H1 (cell line): ENCODE results near the gene ZNF75A. TPM values are rescaled to one million over a fixed set of nuclear protein-coding genes. Genes with fewer than 3 reads are reported as not detected.

ENCODE experiments used
- CTCF ChIA-PET: fragments of 300-600 bp; sonication (Branson Sonifier 250); formaldehyde crosslinking; loops from one replicate; lab custom pipeline; 2021; ENCODE audit not compliant: partially characterized antibody; lab: Charles Lee
- POLR2A ChIA-PET: fragments of 300-600 bp; sonication (Branson Sonifier 250); formaldehyde crosslinking; loops from one replicate; lab custom pipeline; 2021; ENCODE audit warnings: inconsistent platforms; ENCODE audit not compliant: partially characterized antibody; lab: Charles Lee
- DNase-seq, 2 experiments: peaks; one replicate each; pipeline versions ENCODE4 v3.0.0 to v3.0.0-alpha.2; 2010 to 2022; ENCODE audit warnings: low spot score in 2 of 2, low read depth in 1 of 2, mixed read lengths in 1 of 2
- FAIRE-seq: peaks from 2 replicates; lab custom pipeline; 2011; peaks lifted over from hg19 to GRCh38; lab: Jason Lieb, UNC
- H2AFZ ChIP-seq: 2 replicates; pipeline ENCODE4 v1.8.1; 2012; ENCODE audit warnings: low read length, inconsistent platforms
- H2AK5ac ChIP-seq: 2 replicates; pipeline ENCODE4 v1.6.1; 2013; ENCODE audit warnings: low read depth, low read length
- H2BK120ac ChIP-seq: replicated peaks from 2 replicates; pipeline ENCODE3; 2013; ENCODE audit warnings: low read depth, low read length, inconsistent platforms
- H2BK12ac ChIP-seq: 2 replicates; pipeline ENCODE4 v1.6.1; 2013; ENCODE audit warnings: low read depth, low read length
- H2BK15ac ChIP-seq: 2 replicates; pipeline ENCODE4 v1.6.1; 2013; ENCODE audit warnings: low read length
- H2BK20ac ChIP-seq: 2 replicates; pipeline ENCODE4 v1.6.1; 2013; ENCODE audit warnings: low read length
- H2BK5ac ChIP-seq: 2 replicates; pipeline ENCODE4 v1.6.1; 2013; ENCODE audit warnings: low read depth, low read length
- H3K14ac ChIP-seq: 2 replicates; pipeline ENCODE4 v1.6.1; 2013; ENCODE audit warnings: inconsistent platforms; ENCODE audit not compliant: insufficient read length
- H3K18ac ChIP-seq: 2 replicates; pipeline ENCODE4 v1.6.1; 2013; ENCODE audit warnings: low read length; ENCODE audit errors: extremely low read depth
- H3K23ac ChIP-seq: 2 replicates; pipeline ENCODE4 v1.6.1; 2013; ENCODE audit warnings: inconsistent platforms; ENCODE audit not compliant: insufficient read length
- H3K23me2 ChIP-seq: 2 replicates; pipeline ENCODE4 v1.6.1; 2013; ENCODE audit warnings: low read depth, low read length
- H3K27ac ChIP-seq: 2 replicates; pipeline ENCODE4 v1.6.1; 2011; ENCODE audit warnings: low read depth, low read length, inconsistent platforms
- H3K27me3 ChIP-seq, 4 experiments: replicated peaks in 1 of 4; 1 replicate in 1 of 4; 2 replicates in 3 of 4; pipeline versions ENCODE4 v1.6.1 to v1.8.1; 2011 to 2013; ENCODE audit warnings: low read length in 3 of 4, mild to moderate bottlenecking in 3 of 4, inconsistent platforms in 2 of 4, mixed read lengths in 2 of 4, moderate library complexity in 1 of 4; ENCODE audit not compliant: control insufficient read depth in 3 of 4, insufficient read depth in 3 of 4; ENCODE audit errors: extremely low read depth in 1 of 4
- H3K36me3 ChIP-seq, 4 experiments: 2 replicates each; pipeline versions ENCODE4 v1.6.1 to v1.8.1; 2011 to 2013; ENCODE audit warnings: mild to moderate bottlenecking in 4 of 4, low read length in 3 of 4, moderate library complexity in 2 of 4, control low read depth in 1 of 4, inconsistent platforms in 1 of 4; ENCODE audit not compliant: insufficient read depth in 4 of 4, control insufficient read depth in 2 of 4
- H3K4ac ChIP-seq: replicated peaks from 2 replicates; pipeline ENCODE3; 2013; ENCODE audit warnings: low read length, low read depth, mixed read lengths, inconsistent platforms; ENCODE audit not compliant: insufficient read length
- H3K4me1 ChIP-seq, 4 experiments: replicated peaks in 1 of 4; 1 replicate in 1 of 4; 2 replicates in 3 of 4; pipeline versions ENCODE4 v1.6.1 to v1.8.1; 2011 to 2013; ENCODE audit warnings: low read length in 3 of 4, inconsistent platforms in 2 of 4, mixed read lengths in 1 of 4; ENCODE audit not compliant: insufficient read depth in 4 of 4, control insufficient read depth in 3 of 4
- H3K4me2 ChIP-seq, 2 experiments: 2 replicates each; pipeline versions ENCODE4 v1.6.1 to v1.8.1; 2011 to 2013; ENCODE audit warnings: low read depth in 2 of 2, low read length in 2 of 2, control low read depth in 1 of 2, inconsistent platforms in 1 of 2, mild to moderate bottlenecking in 1 of 2; ENCODE audit not compliant: insufficient read depth in 1 of 2
- H3K4me3 ChIP-seq, 4 experiments: fragments of 200-600, 300-600 bp in 1 of 4; sonication (generic), shearing (Covaris generic), sonication (Bioruptor Twin) in 1 of 4; 2 replicates each; pipeline versions ENCODE4 v1.5.1 to v1.8.1; 2011 to 2016; ENCODE audit warnings: low read length in 4 of 4, low read depth in 3 of 4, control low read depth in 2 of 4, inconsistent platforms in 2 of 4, mild to moderate bottlenecking in 2 of 4, mixed read lengths in 1 of 4, moderate library complexity in 1 of 4; ENCODE audit not compliant: insufficient read depth in 2 of 4; ENCODE audit errors: extremely low read depth in 1 of 4
- H3K56ac ChIP-seq: replicated peaks from 2 replicates; pipeline ENCODE3; 2013; ENCODE audit warnings: low read depth, mild to moderate bottlenecking, mixed read lengths, low read length, inconsistent platforms; ENCODE audit not compliant: insufficient read length
- H3K79me1 ChIP-seq: 2 replicates; pipeline ENCODE4 v1.6.1; 2013; ENCODE audit warnings: low read depth, low read length, control low read depth
- H3K79me2 ChIP-seq, 2 experiments: 2 replicates each; pipeline versions ENCODE4 v1.6.1 to v1.8.1; 2012 to 2013; ENCODE audit warnings: low read length in 2 of 2, mild to moderate bottlenecking in 2 of 2, inconsistent platforms in 1 of 2; ENCODE audit not compliant: insufficient read depth in 2 of 2, control insufficient read depth in 1 of 2
- H3K9ac ChIP-seq, 4 experiments: replicated peaks in 1 of 4; 1 replicate in 1 of 4; 2 replicates in 3 of 4; pipeline versions ENCODE4 v1.6.1 to v1.8.1; 2011 to 2013; ENCODE audit warnings: low read depth in 3 of 4, low read length in 3 of 4, control low read depth in 2 of 4, mild to moderate bottlenecking in 2 of 4, moderate library complexity in 2 of 4, inconsistent platforms in 1 of 4; ENCODE audit errors: extremely low read depth in 1 of 4
- H3K9me3 ChIP-seq, 2 experiments: 2 replicates each; pipeline versions ENCODE4 v1.6.1 to v1.8.1; 2012 to 2013; ENCODE audit warnings: mild to moderate bottlenecking in 2 of 2, moderate library complexity in 2 of 2, control low read depth in 1 of 2, inconsistent platforms in 1 of 2, low read depth in 1 of 2, low read length in 1 of 2, mixed read lengths in 1 of 2; ENCODE audit not compliant: insufficient read depth in 2 of 2
- H4K20me1 ChIP-seq, 2 experiments: replicated peaks in 1 of 2; 2 replicates each; pipeline versions ENCODE3 to v1.8.1; 2011 to 2013; ENCODE audit warnings: inconsistent platforms in 2 of 2, low read length in 2 of 2, mild to moderate bottlenecking in 1 of 2; ENCODE audit not compliant: insufficient read depth in 2 of 2, control insufficient read depth in 1 of 2
- H4K5ac ChIP-seq: 2 replicates; pipeline ENCODE4 v1.6.1; 2013; ENCODE audit warnings: low read length, low read depth, mixed read lengths, inconsistent platforms; ENCODE audit not compliant: insufficient read length
- H4K8ac ChIP-seq: 2 replicates; pipeline ENCODE4 v1.8.0; 2013; ENCODE audit warnings: mild to moderate bottlenecking, moderate library complexity, low read length, inconsistent platforms; ENCODE audit not compliant: insufficient read depth; ENCODE audit errors: extremely low read depth
- H4K91ac ChIP-seq: replicated peaks from 2 replicates; pipeline ENCODE3; 2013; ENCODE audit warnings: low read length, mixed read lengths, inconsistent platforms; ENCODE audit not compliant: insufficient read length
- ASH2L ChIP-seq: fragments of 200-600, 300-600 bp; sonication (generic); IDR thresholded peaks from one replicate; pipeline ENCODE4 v1.7.1; 2017; ENCODE audit warnings: low read length
- BCL11A ChIP-seq, 2 experiments: IDR thresholded peaks; one replicate each; pipeline ENCODE4 v1.6.1; 2011; ENCODE audit warnings: low read depth in 2 of 2, low read length in 2 of 2, mild to moderate bottlenecking in 2 of 2
- CREB1 ChIP-seq: IDR thresholded peaks from 2 replicates; pipeline ENCODE4 v1.6.1; 2012; ENCODE audit warnings: inconsistent platforms
- EGR1 ChIP-seq: IDR thresholded peaks from 2 replicates; pipeline ENCODE4 v1.6.1; 2011; ENCODE audit warnings: low read depth, low read length, borderline replicate concordance
- EZH2 ChIP-seq: fragments of 200-600 bp; sonication (generic); IDR thresholded peaks from 2 replicates; pipeline ENCODE4 v1.7.1; 2012; ENCODE audit warnings: low read depth, mild to moderate bottlenecking, moderate library complexity, low read length, inconsistent platforms; ENCODE audit not compliant: severe bottlenecking
- GABPA ChIP-seq: IDR thresholded peaks from 2 replicates; pipeline ENCODE4 v1.6.1; 2011; ENCODE audit warnings: mild to moderate bottlenecking, low read length, moderate library complexity, borderline replicate concordance; ENCODE audit not compliant: insufficient read depth
- JUND ChIP-seq: IDR thresholded peaks from 2 replicates; pipeline ENCODE4 v1.6.1; 2011; ENCODE audit warnings: mild to moderate bottlenecking, improper control_type of control experiment, low read length
- KDM4A ChIP-seq: IDR thresholded peaks from one replicate; pipeline ENCODE4 v1.7.1; 2012; ENCODE audit warnings: low read depth, mild to moderate bottlenecking, moderate library complexity, low read length, inconsistent platforms; ENCODE audit not compliant: severe bottlenecking
- PHF8 ChIP-seq: fragments of 200-600 bp; sonication (generic); conservative IDR thresholded peaks from 2 replicates; pipeline ENCODE4 v1.7.1; 2012; ENCODE audit warnings: low read depth, mild to moderate bottlenecking, inconsistent platforms, low read length, moderate library complexity
- RFX5 ChIP-seq: IDR thresholded peaks from 2 replicates; pipeline ENCODE4 v1.6.1; 2011; ENCODE audit warnings: low read depth, low read length, improper control_type of control experiment, borderline replicate concordance
- RNF2 ChIP-seq: fragments of 200-900, 300-1000 bp; sonication (generic); IDR thresholded peaks from 2 replicates; pipeline ENCODE4 v1.7.1; 2016; ENCODE audit warnings: borderline replicate concordance, low read depth, mild to moderate bottlenecking, antibody characterized with exemption, low read length; ENCODE audit not compliant: poor library complexity, severe bottlenecking; ENCODE audit errors: missing control alignments
- SAP30 ChIP-seq: fragments of 300-600 bp; sonication (generic); IDR thresholded peaks from 2 replicates; pipeline ENCODE4 v1.7.1; 2012; ENCODE audit warnings: low read length, moderate library complexity, mild to moderate bottlenecking, inconsistent platforms; ENCODE audit not compliant: insufficient read depth, insufficient replicate concordance
- SP4 ChIP-seq: IDR thresholded peaks from 2 replicates; pipeline ENCODE4 v1.6.1; 2012; ENCODE audit warnings: low read length, inconsistent platforms
- SRF ChIP-seq: IDR thresholded peaks from 2 replicates; pipeline ENCODE4 v1.6.1; 2011; ENCODE audit warnings: mild to moderate bottlenecking, low read depth, low read length, moderate library complexity
- WGBS, 2 experiments: shearing (Covaris generic) in 1 of 2; methylation state at CpG; one replicate each; pipeline versions ENCODE4 v1.1.6 to v1.1.7; 2013 to 2015; ENCODE audit warnings: low lambda C conversion rate in 2 of 2, mixed read lengths in 2 of 2, inconsistent platforms in 1 of 2, low coverage in 1 of 2, missing lambda C conversion rate in 1 of 2; ENCODE audit not compliant: insufficient replicate concordance in 2 of 2, insufficient coverage in 1 of 2, insufficient read length in 1 of 2; ENCODE audit errors: extremely low coverage in 1 of 2, missing lambda C conversion rate in 1 of 2; 5-methylcytosine and 5-hydroxymethylcytosine counted together
- polyA plus RNA-seq, 7 experiments: library from polyadenylated mRNA; depleted of rRNA in 3 of 7; stranded (reverse) in 5 of 7; unstranded in 2 of 7; fragments of >200 nt in 5 of 7; fragments of 200-250 nt in 2 of 7; gene quantifications; 1 replicate in 5 of 7; 2 replicates in 1 of 7; 4 replicates in 1 of 7; pipeline versions ENCODE4 v1.2.1 to v1.2.3, GENCODE V29; 2011 to 2013; ENCODE audit warnings: missing spikeins in 2 of 7, mixed read lengths in 2 of 7
- total RNA-seq: library from RNA; stranded (reverse); fragmentation: NEBNext Ultra II Directional; extraction: Animal tissue kit (Norgen Biotek cat#: 25700); gene quantifications from 2 replicates; pipeline ENCODE4 v1.2.1, GENCODE V29; 2021

ZNF75A gene
- total and polyA plus RNA-seq, 2 of the 8 experiments (the other 6 are each of a cell fraction or from before 2014, with no cell fraction given): 9.3 to 30.0 TPM

GRCh38 chr16:3349175-3349574 is 43.9 kb downstream of the ZNF75A start:
- no peak overlapping the region for H2BK20ac ChIP-seq
- 87% methylated on average over 13 of the region's 13 CpGs; no CpG with 5 or more reads in 1 of the 2 experiments for WGBS, 2 experiments
- POLR2A ChIA-PET: no interaction called here
- H3K9ac ChIP-seq: no peak overlapping the region
- H3K27me3 ChIP-seq: no peaks in the 10 kb centered on the region
- no peak overlapping the region for H2BK5ac ChIP-seq
- no peak overlapping the region for H3K4me2 ChIP-seq
- H2AFZ ChIP-seq: no peak overlapping the region
- H2BK12ac ChIP-seq: no peak overlapping the region
- CTCF ChIA-PET: interaction anchor here (0.7 kb wide), 1 partner anchor 34 kb away, joined by 3 read pairs; no protein-coding TSS in a partner anchor
- no peak overlapping the region for H2AK5ac ChIP-seq
- H3K27ac ChIP-seq: no peak overlapping the region
- H3K23ac ChIP-seq: no peak overlapping the region
- H3K4me1 ChIP-seq: no peaks in the 10 kb centered on the region
- H3K18ac ChIP-seq: no peak overlapping the region
- no peak overlapping the region for H3K14ac ChIP-seq
- no peak overlapping the region for H4K8ac ChIP-seq
- no peak overlapping the region for H3K56ac ChIP-seq
- DNase-seq: no peak
- no peaks in the 10 kb centered on the region for H3K79me2 ChIP-seq
- peaks cover 16 to 30% of the 10 kb centered on the region in 2 experiments; a peak in 3 of 4 replicates for H3K9me3 ChIP-seq
- no peak for FAIRE-seq
- no peaks in the 10 kb centered on the region for H3K79me1 ChIP-seq
- no peaks in the 10 kb centered on the region for H3K36me3 ChIP-seq
- TF ChIP-seq SAP30 (no peak), GABPA (no peak), RFX5 (no peak), BCL11A (IDR thresholded peaks at IDR 0.05; ENCODE audit: low read depth in 2 of 2, low read length in 2 of 2) (no peak), EGR1 (no peak), SRF (no peak), KDM4A (no peak), EZH2 (no peak), ASH2L (no peak), JUND (no peak), SP4 (no peak), CREB1 (no peak), PHF8 (no peak), RNF2 (no peak)
- H4K5ac ChIP-seq: no peak overlapping the region
- no peak overlapping the region for H2BK15ac ChIP-seq
- no peak overlapping the region for H3K4ac ChIP-seq
- no peak overlapping the region for H3K4me3 ChIP-seq
- no peak overlapping the region for H2BK120ac ChIP-seq
- no peaks in the 10 kb centered on the region for H4K20me1 ChIP-seq
- H4K91ac ChIP-seq: no peak overlapping the region
- no peaks in the 10 kb centered on the region for H3K23me2 ChIP-seq
